CD14-positive monocyte (primary cell): ENCODE data around the gene TXLNG. TPM values are rescaled to one million over a fixed set of nuclear protein-coding genes. Genes with fewer than 3 reads are reported as not detected.
A peak's percentile ranks its signal among the peaks of the same experiment; 100 is the strongest.
"Not testable (repeated sequence)": the region's sequence is repeated elsewhere in the genome, so short reads cannot be mapped to it uniquely, and the experiment has no call there.

Source experiments
- DNase-seq, 3 donors: peaks; one replicate each; pipeline ENCODE4 v3.0.0-alpha.2; 2011 to 2022
- H2AFZ ChIP-seq: 2 replicates; pipeline ENCODE4 v1.6.0; 2012; ENCODE audit warnings: mild to moderate bottlenecking, low read depth, low read length, inconsistent platforms; ENCODE audit not compliant: insufficient read depth, poor library complexity, severe bottlenecking
- H3K27ac ChIP-seq, 2 donors: 1 replicate in 1 of 2; 2 replicates in 1 of 2; pipeline ENCODE4 v1.5.1; 2012 to 2013; ENCODE audit warnings: low read length in 2 of 2, control low read depth in 1 of 2, inconsistent platforms in 1 of 2, low read depth in 1 of 2, mild to moderate bottlenecking in 1 of 2
- H3K27me3 ChIP-seq, 2 donors: one replicate each; pipeline versions ENCODE4 v1.6.0 to v1.6.1; 2011 to 2013; ENCODE audit warnings: low read length in 2 of 2; ENCODE audit not compliant: control insufficient read depth in 2 of 2, insufficient read depth in 2 of 2
- H3K36me3 ChIP-seq, 2 donors: replicated peaks in 1 of 2; 1 replicate in 1 of 2; 2 replicates in 1 of 2; pipeline versions ENCODE4 v1.5.1 to v1.6.1; 2012 to 2013; ENCODE audit warnings: low read length in 2 of 2, control low read depth in 1 of 2, inconsistent platforms in 1 of 2, mild to moderate bottlenecking in 1 of 2; ENCODE audit not compliant: insufficient read depth in 2 of 2, control insufficient read depth in 1 of 2
- H3K4me1 ChIP-seq, 2 donors: 1 replicate in 1 of 2; 2 replicates in 1 of 2; pipeline versions ENCODE4 v1.5.1 to v1.6.1; 2012 to 2013; ENCODE audit warnings: low read length in 2 of 2, control low read depth in 1 of 2, inconsistent platforms in 1 of 2, mild to moderate bottlenecking in 1 of 2, moderate library complexity in 1 of 2; ENCODE audit not compliant: insufficient read depth in 2 of 2, control insufficient read depth in 1 of 2
- H3K4me2 ChIP-seq: replicated peaks from 2 replicates; pipeline ENCODE3; 2012; ENCODE audit warnings: low read length, moderate library complexity, mild to moderate bottlenecking; ENCODE audit not compliant: poor library complexity, severe bottlenecking; ENCODE audit errors: extremely low read depth
- H3K4me3 ChIP-seq, 3 experiments: fragments of 200-600 bp in 1 of 3; sonication (generic) in 1 of 3; replicated peaks in 1 of 3; 1 replicate in 2 of 3; 2 replicates in 1 of 3; pipeline ENCODE4 v1.5.1; 2011 to 2013; ENCODE audit warnings: low read length in 3 of 3, mild to moderate bottlenecking in 3 of 3, control low read depth in 2 of 3, low read depth in 2 of 3, inconsistent platforms in 1 of 3, moderate library complexity in 1 of 3
- H3K79me2 ChIP-seq: 2 replicates; pipeline ENCODE4 v1.6.0; 2012; ENCODE audit warnings: mild to moderate bottlenecking, control low read depth, inconsistent platforms, low read length, moderate library complexity; ENCODE audit not compliant: insufficient read depth
- H3K9ac ChIP-seq: 2 replicates; pipeline ENCODE4 v1.6.0; 2017; ENCODE audit warnings: low read length, mild to moderate bottlenecking; ENCODE audit not compliant: insufficient read depth, poor library complexity, severe bottlenecking
- H3K9me3 ChIP-seq, 2 donors: replicated peaks in 1 of 2; 1 replicate in 1 of 2; 2 replicates in 1 of 2; pipeline versions ENCODE4 v1.5.1 to v1.6.1; 2012 to 2013; ENCODE audit warnings: low read length in 2 of 2, control low read depth in 1 of 2; ENCODE audit not compliant: control insufficient read depth in 1 of 2, insufficient read depth in 1 of 2
- H4K20me1 ChIP-seq: 2 replicates; pipeline ENCODE4 v1.6.0; 2012; ENCODE audit warnings: mild to moderate bottlenecking, low read length, control low read depth, moderate library complexity; ENCODE audit not compliant: insufficient read depth
- H3K27ac Mint-ChIP-seq, 7 donors: one replicate each; pipeline ENCODE4 v1.8.0; 2020; ENCODE audit warnings: mild to moderate bottlenecking in 7 of 7, mixed read lengths in 7 of 7, moderate library complexity in 6 of 7, inconsistent platforms in 2 of 7
- H3K27me3 Mint-ChIP-seq, 3 donors: one replicate each; pipeline ENCODE4 v1.8.0; 2021 to 2022; ENCODE audit warnings: low read depth in 3 of 3, mild to moderate bottlenecking in 3 of 3, mixed read lengths in 3 of 3, moderate library complexity in 3 of 3, inconsistent platforms in 1 of 3
- H3K36me3 Mint-ChIP-seq, 2 donors: one replicate each; pipeline ENCODE4 v1.8.0; 2020; ENCODE audit warnings: mixed read lengths in 2 of 2, inconsistent platforms in 1 of 2, mild to moderate bottlenecking in 1 of 2
- H3K4me1 Mint-ChIP-seq: one replicate; pipeline ENCODE4 v1.8.0; 2020; ENCODE audit warnings: mild to moderate bottlenecking, mixed read lengths
- H3K4me3 Mint-ChIP-seq, 2 donors: one replicate each; pipeline ENCODE4 v1.8.0; 2020; ENCODE audit warnings: mild to moderate bottlenecking in 2 of 2, mixed read lengths in 2 of 2, moderate library complexity in 1 of 2
- H3K9me3 Mint-ChIP-seq, 7 donors: one replicate each; pipeline ENCODE4 v1.8.0; 2020 to 2022; ENCODE audit warnings: mixed read lengths in 7 of 7, mild to moderate bottlenecking in 6 of 7, moderate library complexity in 6 of 7, inconsistent platforms in 2 of 7
- WGBS: methylation state at CpG from one replicate; pipeline ENCODE4 v1.1.5; 2013; ENCODE audit warnings: missing lambda C conversion rate; ENCODE audit not compliant: insufficient coverage; 5-methylcytosine and 5-hydroxymethylcytosine counted together
- intact Hi-C, 2 donors: fragments of 100-400 bp; cut with micrococcal nuclease; formaldehyde crosslinking; loops; one replicate each; pipeline versions ENCODE4 v1.15.0 to v1.15.1; 2023
- polyA plus RNA-seq, 3 donors: library from polyadenylated mRNA; depleted of rRNA in 1 of 3; unstranded in 2 of 3; stranded (reverse) in 1 of 3; fragments of 300-500 nt in 2 of 3; fragments of >200 nt in 1 of 3; fragmentation: Illumina TruSeq in 2 of 3; gene quantifications; 1 replicate in 2 of 3; 2 replicates in 1 of 3; pipeline ENCODE4 v1.2.3, GENCODE V29; 2012 to 2021
- TF ChIP-seq, protein P1 (sequence below): fragments of 200-600 bp; IDR thresholded peaks from one replicate; pipeline ENCODE4 v1.8.0; 2022; ENCODE audit warnings: antibody characterized with exemption, mild to moderate bottlenecking

The TXLNG gene
- polyA plus RNA-seq, 3 donors: 3.7 to 5.4 (median 4.1) TPM

DNA sequence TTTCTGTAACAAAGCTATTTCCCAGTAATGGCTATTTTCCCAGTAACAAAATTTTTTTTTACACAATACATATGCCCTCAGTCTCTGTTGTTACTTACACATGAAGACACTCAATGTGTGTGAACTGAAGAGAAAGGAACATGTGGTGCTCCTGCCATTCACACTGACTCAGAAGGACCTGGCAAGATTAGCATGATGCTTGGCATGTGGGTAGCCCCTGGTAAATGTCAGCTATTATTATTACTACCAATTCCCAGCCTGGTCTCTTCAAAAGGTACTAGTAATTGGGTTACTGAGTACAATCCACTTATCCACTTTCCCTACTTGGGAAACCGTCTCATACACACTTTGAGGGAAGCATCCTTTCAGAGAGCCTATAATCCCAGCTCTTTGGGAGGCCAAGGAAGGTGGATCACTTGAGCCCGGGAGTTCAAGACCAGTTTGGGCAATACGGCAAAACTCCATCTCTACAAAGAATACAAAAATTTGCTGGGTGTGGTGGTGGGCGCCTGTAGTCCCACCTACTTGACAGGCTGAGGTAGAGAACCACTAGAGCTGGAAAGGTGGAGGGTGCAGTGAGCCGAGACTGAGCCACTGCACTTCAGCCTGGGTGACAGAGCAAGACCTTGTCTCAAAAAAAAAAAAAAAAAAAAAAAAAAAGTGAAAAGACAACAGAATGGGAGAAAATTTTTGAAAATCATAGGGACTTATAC lies 69.3 kb downstream of the TXLNG start:
- TF ChIP-seq, protein P1, sequence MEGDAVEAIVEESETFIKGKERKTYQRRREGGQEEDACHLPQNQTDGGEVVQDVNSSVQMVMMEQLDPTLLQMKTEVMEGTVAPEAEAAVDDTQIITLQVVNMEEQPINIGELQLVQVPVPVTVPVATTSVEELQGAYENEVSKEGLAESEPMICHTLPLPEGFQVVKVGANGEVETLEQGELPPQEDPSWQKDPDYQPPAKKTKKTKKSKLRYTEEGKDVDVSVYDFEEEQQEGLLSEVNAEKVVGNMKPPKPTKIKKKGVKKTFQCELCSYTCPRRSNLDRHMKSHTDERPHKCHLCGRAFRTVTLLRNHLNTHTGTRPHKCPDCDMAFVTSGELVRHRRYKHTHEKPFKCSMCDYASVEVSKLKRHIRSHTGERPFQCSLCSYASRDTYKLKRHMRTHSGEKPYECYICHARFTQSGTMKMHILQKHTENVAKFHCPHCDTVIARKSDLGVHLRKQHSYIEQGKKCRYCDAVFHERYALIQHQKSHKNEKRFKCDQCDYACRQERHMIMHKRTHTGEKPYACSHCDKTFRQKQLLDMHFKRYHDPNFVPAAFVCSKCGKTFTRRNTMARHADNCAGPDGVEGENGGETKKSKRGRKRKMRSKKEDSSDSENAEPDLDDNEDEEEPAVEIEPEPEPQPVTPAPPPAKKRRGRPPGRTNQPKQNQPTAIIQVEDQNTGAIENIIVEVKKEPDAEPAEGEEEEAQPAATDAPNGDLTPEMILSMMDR: no peak
- Mint-ChIP-seq H3K27me3 (peaks cover 0 to 54% (median 0%) of the 10 kb centered on the region in 3 donors), H3K27ac (peak overlapping the region in 3 of 7 donors; percentile 37 to 76 (median 73)), H3K36me3 (peaks cover 47 to 59% of the 10 kb centered on the region in 2 donors), H3K4me3 (no peak overlapping the region), H3K4me1 (no peaks in the 10 kb centered on the region), H3K9me3 (peaks cover 0 to 11% (median 3%) of the 10 kb centered on the region in 7 donors)
- Histone ChIP-seq H3K36me3 (peaks cover 28 to 74% of the 10 kb centered on the region in 2 donors), H3K27me3 (peaks cover 0 to 39% of the 10 kb centered on the region in 2 donors), H3K4me2 (no peak overlapping the region), H3K79me2 (peaks cover 51% of the 10 kb centered on the region), H3K4me1 (no peaks in the 10 kb centered on the region), H3K9me3 (peaks cover 0 to 4% of the 10 kb centered on the region in 2 donors), H3K27ac (no peak overlapping the region), H3K4me3 (no peak overlapping the region), H3K9ac (no peak overlapping the region), H4K20me1 (peaks cover 6% of the 10 kb centered on the region), H2AFZ (no peak overlapping the region)
- no CpG with 5 or more reads among the region's 5 CpGs for WGBS
- DNase-seq: no peak
- intact Hi-C loops: no loop called here

DNA sequence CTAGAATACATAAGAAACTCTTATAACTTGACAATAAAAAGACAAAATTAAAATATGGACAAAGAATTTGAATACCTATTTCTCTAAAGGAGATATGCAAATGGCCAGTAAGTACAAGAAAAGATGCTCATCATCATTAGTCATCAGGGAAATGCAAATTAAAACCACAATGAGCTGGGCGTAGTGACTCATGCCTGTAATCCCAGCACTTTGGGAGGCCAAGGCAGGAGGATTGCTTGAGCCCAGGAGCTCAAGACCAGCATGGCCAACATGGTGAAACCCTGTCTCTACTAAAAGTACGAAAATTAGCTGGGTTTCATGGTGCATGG lies 69.8 kb downstream of the TXLNG start:
- H3K4me1 Mint-ChIP-seq, H3K4me3 Mint-ChIP-seq, H3K9ac ChIP-seq, H3K4me1 ChIP-seq, H4K20me1 ChIP-seq, H3K4me2 ChIP-seq, H2AFZ ChIP-seq, H3K9me3 ChIP-seq, intact Hi-C loops, H3K4me3 ChIP-seq: not testable (repeated sequence)
- no CpG with 5 or more reads among the region's 2 CpGs for WGBS
- Mint-ChIP-seq H3K27me3 (peaks cover 0 to 54% (median 0%) of the 10 kb centered on the region in 3 donors), H3K9me3 (peaks cover 0 to 11% (median 3%) of the 10 kb centered on the region in 7 donors), H3K27ac (peak overlapping the region in 3 of 7 donors; percentile 21 to 73 (median 70)), H3K36me3 (peaks cover 47 to 57% of the 10 kb centered on the region in 2 donors)
- H3K27me3 ChIP-seq: peaks cover 0 to 36% of the 10 kb centered on the region in 2 donors
- DNase-seq: peak; percentile 25 to 62 (median 37)
- peak overlapping the region in 1 of 2 donors; percentile 20 for H3K27ac ChIP-seq
- peaks cover 26 to 74% of the 10 kb centered on the region in 2 donors for H3K36me3 ChIP-seq
- H3K79me2 ChIP-seq: peaks cover 55% of the 10 kb centered on the region
